GM12864 (cell line): ENCODE data around the gene NOS1AP.

Source experiments
- DNase-seq: peaks from one replicate; pipeline ENCODE4 v3.0.0-alpha.2; 2011; ENCODE audit warnings: low read depth
- H3K4me3 ChIP-seq: 2 replicates; pipeline ENCODE4 v1.5.1; 2011; ENCODE audit warnings: mild to moderate bottlenecking, low read depth, low read length, control low read depth
- TF ChIP-seq, protein P1 (sequence below): IDR thresholded peaks from 2 replicates; pipeline ENCODE4 v1.5.1; 2011; ENCODE audit warnings: low read depth, mild to moderate bottlenecking, moderate library complexity, low read length, control low read depth, inconsistent platforms; ENCODE audit errors: missing control alignments

NOS1AP gene

DNA sequence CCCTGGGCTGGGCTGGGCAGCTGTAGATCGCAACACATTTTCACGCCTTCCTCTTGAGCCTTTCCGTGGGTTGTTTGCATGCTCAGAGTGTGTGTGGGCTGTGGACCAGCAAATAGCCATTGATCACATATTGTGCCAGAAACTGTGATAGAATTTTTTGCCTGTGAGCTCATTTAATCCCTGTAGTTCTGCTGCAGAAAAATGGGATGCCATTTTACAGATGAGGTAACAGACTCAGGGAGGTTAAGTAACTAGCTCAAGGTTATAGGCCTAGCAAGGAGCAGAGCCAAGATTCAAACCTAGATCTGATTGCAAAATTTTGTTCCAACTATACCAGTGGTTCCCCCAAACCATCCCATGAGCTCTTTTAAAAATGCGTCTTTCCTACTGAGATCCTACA lies 296.7 kb downstream of the NOS1AP start:
- no peak overlapping the region for H3K4me3 ChIP-seq
- TF ChIP-seq, protein P1, sequence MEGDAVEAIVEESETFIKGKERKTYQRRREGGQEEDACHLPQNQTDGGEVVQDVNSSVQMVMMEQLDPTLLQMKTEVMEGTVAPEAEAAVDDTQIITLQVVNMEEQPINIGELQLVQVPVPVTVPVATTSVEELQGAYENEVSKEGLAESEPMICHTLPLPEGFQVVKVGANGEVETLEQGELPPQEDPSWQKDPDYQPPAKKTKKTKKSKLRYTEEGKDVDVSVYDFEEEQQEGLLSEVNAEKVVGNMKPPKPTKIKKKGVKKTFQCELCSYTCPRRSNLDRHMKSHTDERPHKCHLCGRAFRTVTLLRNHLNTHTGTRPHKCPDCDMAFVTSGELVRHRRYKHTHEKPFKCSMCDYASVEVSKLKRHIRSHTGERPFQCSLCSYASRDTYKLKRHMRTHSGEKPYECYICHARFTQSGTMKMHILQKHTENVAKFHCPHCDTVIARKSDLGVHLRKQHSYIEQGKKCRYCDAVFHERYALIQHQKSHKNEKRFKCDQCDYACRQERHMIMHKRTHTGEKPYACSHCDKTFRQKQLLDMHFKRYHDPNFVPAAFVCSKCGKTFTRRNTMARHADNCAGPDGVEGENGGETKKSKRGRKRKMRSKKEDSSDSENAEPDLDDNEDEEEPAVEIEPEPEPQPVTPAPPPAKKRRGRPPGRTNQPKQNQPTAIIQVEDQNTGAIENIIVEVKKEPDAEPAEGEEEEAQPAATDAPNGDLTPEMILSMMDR: no peak
- no peak for DNase-seq

DNA sequence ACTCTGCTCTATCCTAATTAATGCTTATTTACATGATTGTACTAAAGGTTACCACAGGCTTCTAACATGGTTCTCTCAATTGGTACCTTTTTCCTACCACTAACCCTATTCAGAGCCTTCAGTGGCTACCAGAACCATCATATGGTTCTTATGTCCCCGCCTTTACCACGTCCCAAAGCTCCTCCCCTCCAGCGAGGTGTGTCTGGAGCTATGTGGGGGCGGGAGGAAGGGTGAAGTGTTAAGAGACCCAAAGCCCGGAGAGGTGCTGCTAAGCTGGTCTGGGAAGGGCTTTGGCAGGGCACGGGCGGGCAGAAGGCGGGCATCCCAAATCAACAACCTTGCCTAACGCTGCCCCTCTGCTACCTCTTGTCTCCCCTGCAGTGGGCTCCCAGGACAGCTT lies 297.2 kb downstream of the NOS1AP start:
- no peak for DNase-seq
- TF ChIP-seq, protein P1: no peak
- no peak overlapping the region for H3K4me3 ChIP-seq

DNA sequence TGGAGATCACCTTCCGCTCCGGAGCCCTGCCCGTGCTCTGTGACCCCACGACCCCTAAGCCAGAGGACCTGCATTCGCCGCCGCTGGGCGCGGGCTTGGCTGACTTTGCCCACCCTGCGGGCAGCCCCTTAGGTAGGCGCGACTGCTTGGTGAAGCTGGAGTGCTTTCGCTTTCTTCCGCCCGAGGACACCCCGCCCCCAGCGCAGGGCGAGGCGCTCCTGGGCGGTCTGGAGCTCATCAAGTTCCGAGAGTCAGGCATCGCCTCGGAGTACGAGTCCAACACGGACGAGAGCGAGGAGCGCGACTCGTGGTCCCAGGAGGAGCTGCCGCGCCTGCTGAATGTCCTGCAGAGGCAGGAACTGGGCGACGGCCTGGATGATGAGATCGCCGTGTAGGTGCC lies 297.6 kb downstream of the NOS1AP start:
- TF ChIP-seq, protein P1: no peak
- H3K4me3 ChIP-seq: no peak overlapping the region
- DNase-seq: no peak

DNA sequence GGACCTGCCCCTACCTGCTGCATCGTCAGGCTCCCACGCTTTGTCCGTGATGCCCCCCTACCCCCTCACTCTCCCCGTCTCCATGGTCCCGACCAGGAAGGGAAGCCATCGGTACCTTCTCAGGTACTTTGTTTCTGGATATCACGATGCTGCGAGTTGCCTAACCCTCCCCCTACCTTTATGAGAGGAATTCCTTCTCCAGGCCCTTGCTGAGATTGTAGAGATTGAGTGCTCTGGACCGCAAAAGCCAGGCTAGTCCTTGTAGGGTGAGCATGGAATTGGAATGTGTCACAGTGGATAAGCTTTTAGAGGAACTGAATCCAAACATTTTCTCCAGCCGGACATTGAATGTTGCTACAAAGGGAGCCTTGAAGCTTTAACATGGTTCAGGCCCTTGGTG lies 298.3 kb downstream of the NOS1AP start:
- H3K4me3 ChIP-seq: no peak overlapping the region
- DNase-seq: no peak
- TF ChIP-seq, protein P1: no peak

DNA sequence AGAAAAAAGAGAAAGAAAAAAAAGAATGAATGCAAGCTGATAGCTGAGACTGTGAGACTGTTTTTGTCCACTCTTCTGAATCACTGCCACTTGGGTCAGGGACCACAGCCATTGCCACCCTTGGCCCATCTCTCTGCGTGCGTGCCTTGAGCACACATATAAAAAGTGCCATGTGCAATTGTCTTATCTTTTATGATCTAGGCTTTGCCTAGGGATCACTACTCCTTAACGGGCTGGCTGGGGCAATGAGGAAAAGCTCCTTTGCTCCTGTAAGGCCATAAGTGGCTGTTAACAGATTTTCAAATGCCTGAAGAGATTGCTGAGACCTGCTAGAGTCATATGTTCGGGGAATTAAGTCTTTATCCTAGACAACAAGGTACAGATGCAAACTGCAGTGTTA lies 299.0 kb downstream of the NOS1AP start:
- H3K4me3 ChIP-seq: no peak overlapping the region
- TF ChIP-seq, protein P1: no peak
- DNase-seq: no peak

DNA sequence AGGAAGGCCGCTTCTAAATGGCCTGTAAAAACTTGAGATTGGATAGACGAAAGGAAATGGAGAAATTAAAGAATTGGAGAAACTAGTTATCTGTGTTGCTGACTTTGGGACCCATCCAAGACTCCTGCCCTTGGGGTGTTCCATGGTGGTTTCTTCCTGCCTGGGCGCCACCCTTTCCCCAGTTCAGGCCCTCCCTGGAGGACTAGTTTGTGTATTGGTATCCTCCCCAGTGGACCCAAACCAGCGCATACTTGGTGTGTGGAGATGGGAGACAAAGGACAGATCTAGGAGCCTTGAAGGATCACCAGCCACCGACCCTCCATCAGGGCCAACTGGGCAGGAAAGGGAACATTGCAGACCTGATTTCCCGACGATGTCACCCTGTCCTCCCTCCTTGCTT lies 300.1 kb downstream of the NOS1AP start:
- no peak for DNase-seq
- H3K4me3 ChIP-seq: no peak overlapping the region
- TF ChIP-seq, protein P1: no peak

DNA sequence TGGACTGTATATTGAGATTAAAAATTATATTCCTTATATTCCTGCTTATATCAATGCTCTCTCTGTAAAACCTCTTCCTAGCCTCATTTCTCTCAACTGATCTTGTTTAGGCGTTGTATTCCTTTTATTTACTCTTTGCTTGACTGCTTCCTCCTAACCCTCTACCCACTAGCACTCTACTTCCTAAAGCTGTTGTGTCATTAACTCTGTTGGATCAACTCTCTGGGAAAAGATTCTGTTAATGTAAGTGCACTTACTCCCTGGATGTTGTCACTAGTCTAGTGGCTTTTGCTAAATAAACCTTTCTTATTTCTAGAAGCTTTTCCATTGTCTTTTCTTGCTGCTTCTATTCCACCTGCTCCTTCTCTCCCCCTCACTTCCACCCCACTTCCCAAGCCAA lies 300.7 kb downstream of the NOS1AP start:
- no peak overlapping the region for H3K4me3 ChIP-seq
- TF ChIP-seq, protein P1: no peak
- DNase-seq: no peak
